Large intestine (tissue), 3 donors: ENCODE measurements around the gene INHBB. TPM values are rescaled to one million over a fixed set of nuclear protein-coding genes. Genes with fewer than 3 reads are reported as not detected.

Experiments used
- DNase-seq, 2 donors: peaks; one replicate each; pipeline versions ENCODE4 v3.0.0 to v3.0.0-alpha.2; 2013
- H3K27ac ChIP-seq: one replicate; pipeline ENCODE4 v1.5.1; 2013; ENCODE audit warnings: low read length
- H3K27me3 ChIP-seq: 2 replicates; pipeline ENCODE4 v1.6.1; 2013; ENCODE audit warnings: low read length; ENCODE audit not compliant: control insufficient read depth, insufficient read depth
- H3K36me3 ChIP-seq: 2 replicates; pipeline ENCODE4 v1.6.1; 2013; ENCODE audit warnings: low read length; ENCODE audit not compliant: control insufficient read depth, insufficient read depth
- H3K4me1 ChIP-seq: one replicate; pipeline ENCODE4 v1.6.1; 2013; ENCODE audit warnings: low read length; ENCODE audit not compliant: control insufficient read depth, insufficient read depth
- H3K4me3 ChIP-seq: one replicate; pipeline ENCODE4 v1.5.1; 2013; ENCODE audit warnings: low read length
- H3K9me3 ChIP-seq: one replicate; pipeline ENCODE4 v1.6.1; 2013; ENCODE audit warnings: mild to moderate bottlenecking, low read depth, low read length, moderate library complexity; ENCODE audit not compliant: control insufficient read depth
- WGBS: methylation state at CpG from one replicate; pipeline ENCODE4 v1.1.5; 2013; ENCODE audit warnings: low lambda C conversion rate; ENCODE audit not compliant: insufficient coverage; 5-methylcytosine and 5-hydroxymethylcytosine counted together
- polyA plus RNA-seq: library from polyadenylated mRNA; unstranded; fragments of 120-200 nt; gene quantifications from one replicate; pipeline ENCODE4 v1.2.1, GENCODE V29; 2013

Gene INHBB
- polyA plus RNA-seq, 1 donor: 0.19 TPM

GRCh38 chr2:120396861-120397811 is 51.2 kb downstream of the INHBB start:
- H3K27me3 ChIP-seq: peaks cover 16% of the 10 kb centered on the region
- no CpG with 5 or more reads among the region's 25 CpGs for WGBS
- no peaks in the 10 kb centered on the region for H3K4me1 ChIP-seq
- H3K36me3 ChIP-seq: no peaks in the 10 kb centered on the region
- no peak overlapping the region for H3K27ac ChIP-seq
- no peak overlapping the region for H3K4me3 ChIP-seq
- H3K9me3 ChIP-seq: no peaks in the 10 kb centered on the region
- DNase-seq: no peak

- H3K9me3 ChIP-seq: no peaks in the 10 kb centered on the region
- no peak overlapping the region for H3K27ac ChIP-seq
- no peaks in the 10 kb centered on the region for H3K36me3 ChIP-seq
- no CpG with 5 or more reads among the region's 18 CpGs for WGBS
- H3K27me3 ChIP-seq: peaks cover 16% of the 10 kb centered on the region
- H3K4me1 ChIP-seq: no peaks in the 10 kb centered on the region
- DNase-seq: no peak
- no peak overlapping the region for H3K4me3 ChIP-seq
Observed at GRCh38 chr2:120398051-120398995, 52.4 kb downstream of the INHBB start.

GRCh38 chr2:120398996-120399888 is 53.3 kb downstream of the INHBB start:
- H3K4me3 ChIP-seq: no peak overlapping the region
- no CpG with 5 or more reads among the region's 22 CpGs for WGBS

GRCh38 chr2:120399889-120400240 is 53.9 kb downstream of the INHBB start:
- no peaks in the 10 kb centered on the region for H3K36me3 ChIP-seq
- H3K9me3 ChIP-seq: no peaks in the 10 kb centered on the region
- no CpG with 5 or more reads among the region's 8 CpGs for WGBS
- H3K4me3 ChIP-seq: no peak overlapping the region
- no peak for DNase-seq
- no peaks in the 10 kb centered on the region for H3K4me1 ChIP-seq
- peaks cover 16% of the 10 kb centered on the region for H3K27me3 ChIP-seq
- H3K27ac ChIP-seq: no peak overlapping the region

More at GRCh38 chr2:120398996-120399888, 53.3 kb downstream of the INHBB start:
- Histone ChIP-seq H3K27ac (no peak overlapping the region), H3K4me1 (no peaks in the 10 kb centered on the region), H3K27me3 (peaks cover 16% of the 10 kb centered on the region), H3K36me3 (no peaks in the 10 kb centered on the region), H3K9me3 (no peaks in the 10 kb centered on the region)
- peak; percentile 33 to 68 for DNase-seq

- no peaks in the 10 kb centered on the region for H3K36me3 ChIP-seq
- no peaks in the 10 kb centered on the region for H3K4me1 ChIP-seq
- peaks cover 16% of the 10 kb centered on the region for H3K27me3 ChIP-seq
- H3K9me3 ChIP-seq: no peaks in the 10 kb centered on the region
- H3K27ac ChIP-seq: no peak overlapping the region
- no CpG with 5 or more reads among the region's 11 CpGs for WGBS
- DNase-seq: no peak
- H3K4me3 ChIP-seq: no peak overlapping the region
Observed at GRCh38 chr2:120400551-120400950, 54.6 kb downstream of the INHBB start.

Other genes starting within 250 kb of the INHBB start
- 26.2 TPM for gene TMEM185B, start 122.7 kb upstream of the INHBB start, polyA plus RNA-seq
- gene RALB, start 93.3 kb upstream of the INHBB start, polyA plus RNA-seq: 102 TPM